GM12878 (cell line): ENCODE measurements around the gene GPRC5D. TPM values are rescaled to one million over a fixed set of nuclear protein-coding genes. Genes with fewer than 3 reads are reported as not detected.

ENCODE experiments used
- microRNA counts: library from miRNA; unstranded; fragments of <30 nt; microRNA quantifications from one replicate; lab custom pipeline; 2016
- polyA plus RNA-seq, 11 experiments: library from polyadenylated mRNA; depleted of rRNA in 4 of 11; unstranded in 6 of 11; stranded (reverse) in 5 of 11; fragments of >200 nt; fragmentation: Nextera tagmentation in 4 of 11; fragmentation: Illumina TruSeq in 1 of 11; extraction: Ambion mirVana in 4 of 11; extraction: Trizol in 1 of 11; gene quantifications; 1 replicate in 1 of 11; 2 replicates in 10 of 11; pipeline versions ENCODE4 v1.2.1 to v1.2.3, GENCODE V29; 2011 to 2016; ENCODE audit warnings: inconsistent platforms in 2 of 11, missing spikeins in 2 of 11, low read depth in 1 of 11
- small RNA-seq: library from RNA; depleted of rRNA; stranded (forward); fragments of <200 nt; gene quantifications from one replicate; pipeline ENCODE3, GENCODE V24; 2014
- total RNA-seq, 4 experiments: library from RNA; depleted of rRNA in 3 of 4; stranded (reverse); fragments of >200 nt in 3 of 4; fragmentation: Illumina TruSeq in 1 of 4; extraction: Trizol in 1 of 4; gene quantifications; 2 replicates each; pipeline versions ENCODE4 v1.2.1 to v1.2.3, GENCODE V29; 2013 to 2021

The GPRC5D gene
- total and polyA plus RNA-seq, 10 of the 15 experiments (the other 5 are each of a cell fraction or from before 2014, with no cell fraction given): 0.18 to 0.90 (median 0.37) TPM; not detected in 3

MicroRNA genes within 50 kb of the gene (microRNA counts, 767-probe panel; counts per million panel counts)
- 55.3 counts per million for microRNA hsa-miR-614 (lab: Ali Mortazavi, UCI)

Small RNAs within 50 kb of the gene (small RNA-seq; reads per million reads assigned to genes)
- not detected for gene RF00604

Other genes starting within 250 kb of the GPRC5D start
Only the 7 nearest of the 8 such genes appear.
- 39.1 and 43.3 TPM in 2 replicates for gene CDKN1B, start 234.8 kb downstream of the GPRC5D start, total RNA-seq (2014; rRNA removed)
- 22.7 and 24.2 TPM in 2 replicates for gene CDKN1B, start 234.8 kb downstream of the GPRC5D start, total RNA-seq (2014; rRNA removed; fragmentation: Illumina TruSeq; extraction: Trizol)
- gene CDKN1B, start 234.8 kb downstream of the GPRC5D start, total RNA-seq (2021): 36.9 and 37.4 TPM in 2 replicates
- 25.4 and 39.5 TPM in 2 replicates for gene CDKN1B, start 234.8 kb downstream of the GPRC5D start, polyA plus RNA-seq (2011; rRNA removed)
- gene CDKN1B, start 234.8 kb downstream of the GPRC5D start, polyA plus RNA-seq (2014; fragmentation: Illumina TruSeq; extraction: Trizol): 21.6 and 22.1 TPM in 2 replicates
- gene CDKN1B, start 234.8 kb downstream of the GPRC5D start, polyA plus RNA-seq (2014; fragmentation: Nextera tagmentation; extraction: Ambion mirVana): 1 to 10 TPM; 4.2 to 8.0 TPM
- 27.8 and 29.2 TPM in 2 replicates for gene CDKN1B, start 234.8 kb downstream of the GPRC5D start, polyA plus RNA-seq (2014; rRNA removed)
- 1 to 10 TPM; 4.9 to 5.5 TPM for gene CDKN1B, start 234.8 kb downstream of the GPRC5D start, polyA plus RNA-seq (2016; fragmentation: Nextera tagmentation; extraction: Ambion mirVana)
- 6.2 and 7.0 TPM in 2 replicates for gene APOLD1, start 166.5 kb downstream of the GPRC5D start, total RNA-seq (2014; rRNA removed)
- gene APOLD1, start 166.5 kb downstream of the GPRC5D start, total RNA-seq (2014; rRNA removed; fragmentation: Illumina TruSeq; extraction: Trizol): 4.5 TPM in 2 replicates
- 5.0 and 5.3 TPM in 2 replicates for gene APOLD1, start 166.5 kb downstream of the GPRC5D start, total RNA-seq (2021)
- gene APOLD1, start 166.5 kb downstream of the GPRC5D start, polyA plus RNA-seq (2011; rRNA removed): 3.9 TPM in 2 replicates
- 2.8 and 3.0 TPM in 2 replicates for gene APOLD1, start 166.5 kb downstream of the GPRC5D start, polyA plus RNA-seq (2014; fragmentation: Illumina TruSeq; extraction: Trizol)
- 1 to 10 TPM; 1.1 to 1.4 TPM for gene APOLD1, start 166.5 kb downstream of the GPRC5D start, polyA plus RNA-seq (2014; fragmentation: Nextera tagmentation; extraction: Ambion mirVana)
- 3.5 and 4.7 TPM in 2 replicates for gene APOLD1, start 166.5 kb downstream of the GPRC5D start, polyA plus RNA-seq (2014; rRNA removed)
- gene APOLD1, start 166.5 kb downstream of the GPRC5D start, polyA plus RNA-seq (2016; fragmentation: Nextera tagmentation; extraction: Ambion mirVana): 1 to 10 TPM; 8.6 to 8.9 TPM
- gene DDX47, start 138.8 kb downstream of the GPRC5D start, total RNA-seq (2014; rRNA removed): 84.8 and 101 TPM in 2 replicates
- gene DDX47, start 138.8 kb downstream of the GPRC5D start, total RNA-seq (2014; rRNA removed; fragmentation: Illumina TruSeq; extraction: Trizol): 108 and 109 TPM in 2 replicates
- 94.0 and 94.5 TPM in 2 replicates for gene DDX47, start 138.8 kb downstream of the GPRC5D start, total RNA-seq (2021)
- gene DDX47, start 138.8 kb downstream of the GPRC5D start, polyA plus RNA-seq (2011; rRNA removed): 120 and 126 TPM in 2 replicates
- 119 and 142 TPM in 2 replicates for gene DDX47, start 138.8 kb downstream of the GPRC5D start, polyA plus RNA-seq (2014; fragmentation: Illumina TruSeq; extraction: Trizol)
- 100 to 1,000 TPM; 244 to 266 TPM for gene DDX47, start 138.8 kb downstream of the GPRC5D start, polyA plus RNA-seq (2014; fragmentation: Nextera tagmentation; extraction: Ambion mirVana)
- 71.6 and 85.0 TPM in 2 replicates for gene DDX47, start 138.8 kb downstream of the GPRC5D start, polyA plus RNA-seq (2014; rRNA removed)
- gene DDX47, start 138.8 kb downstream of the GPRC5D start, polyA plus RNA-seq (2016; fragmentation: Nextera tagmentation; extraction: Ambion mirVana): 100 to 1,000 TPM; 125 to 132 TPM
- gene GPRC5A, start 60.6 kb downstream of the GPRC5D start, total RNA-seq (2014; rRNA removed): 0.40 and 0.71 TPM in 2 replicates
- gene GPRC5A, start 60.6 kb downstream of the GPRC5D start, total RNA-seq (2014; rRNA removed; fragmentation: Illumina TruSeq; extraction: Trizol): 0.67 and 1.3 TPM in 2 replicates
- 2.8 and 3.5 TPM in 2 replicates for gene GPRC5A, start 60.6 kb downstream of the GPRC5D start, total RNA-seq (2021)
- 0.01 and 0.10 TPM in 2 replicates for gene GPRC5A, start 60.6 kb downstream of the GPRC5D start, polyA plus RNA-seq (2011; rRNA removed)
- 0.95 and 1.5 TPM in 2 replicates for gene GPRC5A, start 60.6 kb downstream of the GPRC5D start, polyA plus RNA-seq (2014; fragmentation: Illumina TruSeq; extraction: Trizol)
- gene GPRC5A, start 60.6 kb downstream of the GPRC5D start, polyA plus RNA-seq (2014; fragmentation: Nextera tagmentation; extraction: Ambion mirVana): under 1 TPM; 0.72 to 0.75 TPM
- 1.3 and 1.6 TPM in 2 replicates for gene GPRC5A, start 60.6 kb downstream of the GPRC5D start, polyA plus RNA-seq (2014; rRNA removed)
- 1 to 10 TPM; 1.8 to 2.0 TPM for gene GPRC5A, start 60.6 kb downstream of the GPRC5D start, polyA plus RNA-seq (2016; fragmentation: Nextera tagmentation; extraction: Ambion mirVana)
- not detected in 2 replicates for gene HEBP1, start 48.1 kb upstream of the GPRC5D start, total RNA-seq (2014; rRNA removed)
- not detected in 2 replicates for gene HEBP1, start 48.1 kb upstream of the GPRC5D start, total RNA-seq (2014; rRNA removed; fragmentation: Illumina TruSeq; extraction: Trizol)
- gene HEBP1, start 48.1 kb upstream of the GPRC5D start, total RNA-seq (2021): 0.18 and 0.37 TPM in 2 replicates
- not detected in 2 replicates for gene HEBP1, start 48.1 kb upstream of the GPRC5D start, polyA plus RNA-seq (2011; rRNA removed)
- 0.10 TPM in 1 of 2 replicates, not detected in the other for gene HEBP1, start 48.1 kb upstream of the GPRC5D start, polyA plus RNA-seq (2014; fragmentation: Illumina TruSeq; extraction: Trizol)
- under 1 TPM in 1 of 2 experiments, not detected in 1; 0.07 TPM for gene HEBP1, start 48.1 kb upstream of the GPRC5D start, polyA plus RNA-seq (2014; fragmentation: Nextera tagmentation; extraction: Ambion mirVana)
- not detected in 2 replicates for gene HEBP1, start 48.1 kb upstream of the GPRC5D start, polyA plus RNA-seq (2014; rRNA removed)
- under 1 TPM; 0.30 to 0.32 TPM for gene HEBP1, start 48.1 kb upstream of the GPRC5D start, polyA plus RNA-seq (2016; fragmentation: Nextera tagmentation; extraction: Ambion mirVana)
- 0.11 and 0.33 TPM in 2 replicates for gene FAM234B, start 92.2 kb upstream of the GPRC5D start, total RNA-seq (2014; rRNA removed)
- 0.13 and 0.28 TPM in 2 replicates for gene FAM234B, start 92.2 kb upstream of the GPRC5D start, total RNA-seq (2014; rRNA removed; fragmentation: Illumina TruSeq; extraction: Trizol)
- gene FAM234B, start 92.2 kb upstream of the GPRC5D start, total RNA-seq (2021): 0.29 and 0.36 TPM in 2 replicates
- 2.4 and 2.8 TPM in 2 replicates for gene FAM234B, start 92.2 kb upstream of the GPRC5D start, polyA plus RNA-seq (2011; rRNA removed)
- 0.21 and 0.27 TPM in 2 replicates for gene FAM234B, start 92.2 kb upstream of the GPRC5D start, polyA plus RNA-seq (2014; fragmentation: Illumina TruSeq; extraction: Trizol)
- under 1 TPM; 0.09 to 0.16 TPM for gene FAM234B, start 92.2 kb upstream of the GPRC5D start, polyA plus RNA-seq (2014; fragmentation: Nextera tagmentation; extraction: Ambion mirVana)
- 0.15 and 0.18 TPM in 2 replicates for gene FAM234B, start 92.2 kb upstream of the GPRC5D start, polyA plus RNA-seq (2014; rRNA removed)
- gene FAM234B, start 92.2 kb upstream of the GPRC5D start, polyA plus RNA-seq (2016; fragmentation: Nextera tagmentation; extraction: Ambion mirVana): under 1 TPM; 0.24 to 0.43 TPM
- not detected in 2 replicates for gene GSG1, start 151.5 kb upstream of the GPRC5D start, total RNA-seq (2014; rRNA removed)
- gene GSG1, start 151.5 kb upstream of the GPRC5D start, total RNA-seq (2014; rRNA removed; fragmentation: Illumina TruSeq; extraction: Trizol): not detected in 2 replicates
- gene GSG1, start 151.5 kb upstream of the GPRC5D start, total RNA-seq (2021): not detected in 2 replicates
- not detected in 2 replicates for gene GSG1, start 151.5 kb upstream of the GPRC5D start, polyA plus RNA-seq (2011; rRNA removed)
- not detected in 2 replicates for gene GSG1, start 151.5 kb upstream of the GPRC5D start, polyA plus RNA-seq (2014; fragmentation: Illumina TruSeq; extraction: Trizol)
- gene GSG1, start 151.5 kb upstream of the GPRC5D start, polyA plus RNA-seq (2014; fragmentation: Nextera tagmentation; extraction: Ambion mirVana): not detected
- gene GSG1, start 151.5 kb upstream of the GPRC5D start, polyA plus RNA-seq (2014; rRNA removed): not detected in 2 replicates
- gene GSG1, start 151.5 kb upstream of the GPRC5D start, polyA plus RNA-seq (2016; fragmentation: Nextera tagmentation; extraction: Ambion mirVana): not detected